DMS114 treated with DMSO at 0.1 percent for 48 hours (cell line): Measurements from ENCODE around the gene PEMT.

Experiments used
- DNase-seq: peaks from one replicate; lab custom pipeline; 2025; ENCODE audit not compliant: unreplicated experiment; lab: John Stamatoyannopoulos, UW

The PEMT gene

GRCh38 chr17:17605729-17606088, 14.2 kb upstream of the PEMT start:
- no peak for DNase-seq

GRCh38 chr17:17605083-17605728, 13.7 kb upstream of the PEMT start:
- DNase-seq = no peak

- DNase-seq = no peak
Measured at GRCh38 chr17:17603895-17604225, 12.4 kb upstream of the PEMT start.

- no peak for DNase-seq
Measured at GRCh38 chr17:17603178-17603894, 11.8 kb upstream of the PEMT start.

GRCh38 chr17:17599965-17600364, 8.5 kb upstream of the PEMT start:
- DNase-seq = no peak

GRCh38 chr17:17598003-17598402, 6.5 kb upstream of the PEMT start:
- DNase-seq = no peak

GRCh38 chr17:17595755-17596154, 4.2 kb upstream of the PEMT start:
- no peak for DNase-seq

GRCh38 chr17:17593222-17593620, 1.7 kb upstream of the PEMT start:
- no peak for DNase-seq

GRCh38 chr17:17590883-17591354, 589 bp downstream of the PEMT start:
- no peak for DNase-seq

GRCh38 chr17:17590141-17590751, 1.3 kb downstream of the PEMT start:
- DNase-seq = no peak

- DNase-seq = no peak
Measured at GRCh38 chr17:17587614-17588337, 3.7 kb downstream of the PEMT start.

- DNase-seq = no peak
Measured at GRCh38 chr17:17582372-17582771, 9.1 kb downstream of the PEMT start.

- DNase-seq = no peak
Measured at GRCh38 chr17:17581509-17581908, 10.0 kb downstream of the PEMT start.

- DNase-seq = no peak
Measured at GRCh38 chr17:17580662-17581470, 10.6 kb downstream of the PEMT start.

- no peak for DNase-seq
Measured at GRCh38 chr17:17579691-17580090, 11.8 kb downstream of the PEMT start.

GRCh38 chr17:17577373-17577772, 14.1 kb downstream of the PEMT start:
- no peak for DNase-seq

GRCh38 chr17:17576772-17577234, 14.7 kb downstream of the PEMT start:
- DNase-seq = no peak

- DNase-seq = no peak
Measured at GRCh38 chr17:17575360-17576251, 15.9 kb downstream of the PEMT start.

- DNase-seq = no peak
Measured at GRCh38 chr17:17573912-17574311, 17.6 kb downstream of the PEMT start.
